Common myeloid progenitor, CD34-positive (primary cell): ENCODE measurements around the gene BNC2.

Source experiments
- CTCF ChIA-PET: fragments of 350-600 bp; sonication (Branson Sonifier 250); formaldehyde crosslinking; loops from one replicate; lab custom pipeline; 2021; ENCODE audit warnings: antibody characterized with exemption; lab: Charles Lee
- POLR2A ChIA-PET: fragments of 350-600 bp; sonication (Branson Sonifier 250); formaldehyde crosslinking; loops from one replicate; lab custom pipeline; 2021; ENCODE audit warnings: antibody characterized with exemption; lab: Charles Lee
- DNase-seq, 3 donors: peaks; one replicate each; pipeline versions ENCODE4 v3.0.0 to v3.0.0-alpha.2; 2013
- H3K27ac ChIP-seq, 2 experiments: 1 replicate in 1 of 2; 2 replicates in 1 of 2; pipeline ENCODE4 v1.7.0; 2013; ENCODE audit warnings: inconsistent platforms in 2 of 2, low read length in 2 of 2, mild to moderate bottlenecking in 2 of 2, low read depth in 1 of 2, moderate library complexity in 1 of 2; ENCODE audit not compliant: severe bottlenecking in 2 of 2, insufficient read depth in 1 of 2, poor library complexity in 1 of 2
- H3K27me3 ChIP-seq, 5 experiments: replicated peaks in 2 of 5; 1 replicate in 3 of 5; 2 replicates in 2 of 5; pipeline versions ENCODE4 v1.6.1 to v1.7.0; 2013; ENCODE audit warnings: low read length in 4 of 5, mild to moderate bottlenecking in 2 of 5, moderate library complexity in 2 of 5, inconsistent platforms in 1 of 5; ENCODE audit not compliant: insufficient read depth in 5 of 5, control insufficient read depth in 4 of 5
- H3K36me3 ChIP-seq, 4 experiments: 1 replicate in 2 of 4; 2 replicates in 2 of 4; pipeline versions ENCODE4 v1.6.1 to v1.7.0; 2013; ENCODE audit warnings: low read length in 3 of 4, control low read depth in 1 of 4, mild to moderate bottlenecking in 1 of 4; ENCODE audit not compliant: control insufficient read depth in 4 of 4, insufficient read depth in 4 of 4
- H3K4me1 ChIP-seq, 4 experiments: 1 replicate in 3 of 4; 2 replicates in 1 of 4; pipeline versions ENCODE4 v1.6.1 to v1.7.1; 2013; ENCODE audit warnings: low read length in 3 of 4, mild to moderate bottlenecking in 3 of 4, control low read depth in 1 of 4, inconsistent platforms in 1 of 4, moderate library complexity in 1 of 4; ENCODE audit not compliant: control insufficient read depth in 4 of 4, insufficient read depth in 4 of 4; ENCODE audit errors: control extremely low read depth in 1 of 4
- H3K4me3 ChIP-seq, 7 experiments: 1 replicate in 4 of 7; 2 replicates in 3 of 7; pipeline versions ENCODE4 v1.5.1 to v1.7.0; 2013; ENCODE audit warnings: mild to moderate bottlenecking in 7 of 7, low read length in 6 of 7, moderate library complexity in 6 of 7, inconsistent platforms in 2 of 7, low read depth in 2 of 7, control low read depth in 1 of 7; ENCODE audit not compliant: insufficient read depth in 4 of 7, control insufficient read depth in 1 of 7; ENCODE audit errors: extremely low read depth in 1 of 7
- H3K9me3 ChIP-seq, 5 experiments: 1 replicate in 4 of 5; 2 replicates in 1 of 5; pipeline versions ENCODE4 v1.6.1 to v1.7.1; 2013; ENCODE audit warnings: low read length in 4 of 5, mild to moderate bottlenecking in 2 of 5, inconsistent platforms in 1 of 5, low read depth in 1 of 5, moderate library complexity in 1 of 5; ENCODE audit not compliant: control insufficient read depth in 4 of 5, insufficient read depth in 2 of 5; ENCODE audit errors: control extremely low read depth in 1 of 5
- WGBS: methylation state at CpG from one replicate; pipeline ENCODE4 v1.1.5; 2013; ENCODE audit not compliant: insufficient coverage; 5-methylcytosine and 5-hydroxymethylcytosine counted together

Gene BNC2

DNA sequence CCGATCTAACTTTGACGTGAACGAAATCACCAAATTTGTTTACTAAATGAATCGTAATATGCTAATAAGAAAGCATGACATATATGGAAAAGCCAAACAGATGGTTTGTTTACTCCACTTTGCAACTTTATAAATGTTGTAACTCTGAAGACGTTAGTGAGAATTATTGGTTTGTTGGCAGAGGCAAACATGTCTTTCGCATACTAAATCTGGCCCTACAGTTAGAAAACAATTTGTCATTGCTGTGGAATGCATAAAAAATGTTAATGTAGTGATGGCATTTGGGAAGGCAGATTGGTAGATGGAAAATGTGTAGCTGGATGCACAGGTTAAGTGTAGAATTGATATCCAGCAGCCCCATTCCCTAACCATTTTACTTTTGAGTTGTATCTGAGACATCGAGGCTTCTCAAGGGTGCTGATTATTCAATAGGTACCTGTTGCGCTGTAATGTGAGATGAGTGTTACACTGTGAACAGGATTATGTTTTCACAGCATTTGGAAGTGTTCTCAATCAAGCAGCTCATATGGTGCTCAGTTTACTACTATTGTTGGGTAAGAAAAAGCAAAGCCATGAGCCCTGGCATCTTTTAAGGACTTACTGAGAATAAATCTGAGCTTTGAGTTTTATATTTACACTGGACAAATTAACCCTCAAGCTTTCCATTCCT is 444.8 kb downstream of the BNC2 start:
- CTCF ChIA-PET, result no interaction called here
- H3K9me3 ChIP-seq, result no peaks in the 10 kb centered on the region
- peaks cover 0 to 3% (median 0%) of the 10 kb centered on the region in 5 experiments for H3K27me3 ChIP-seq
- no peak overlapping the region for H3K27ac ChIP-seq
- 96% methylated on average over 2 of the region's 8 CpGs for WGBS
- no peaks in the 10 kb centered on the region for H3K36me3 ChIP-seq
- POLR2A ChIA-PET, result no interaction called here
- DNase-seq, result no peak
- no peak overlapping the region for H3K4me3 ChIP-seq
- H3K4me1 ChIP-seq, result no peaks in the 10 kb centered on the region

DNA sequence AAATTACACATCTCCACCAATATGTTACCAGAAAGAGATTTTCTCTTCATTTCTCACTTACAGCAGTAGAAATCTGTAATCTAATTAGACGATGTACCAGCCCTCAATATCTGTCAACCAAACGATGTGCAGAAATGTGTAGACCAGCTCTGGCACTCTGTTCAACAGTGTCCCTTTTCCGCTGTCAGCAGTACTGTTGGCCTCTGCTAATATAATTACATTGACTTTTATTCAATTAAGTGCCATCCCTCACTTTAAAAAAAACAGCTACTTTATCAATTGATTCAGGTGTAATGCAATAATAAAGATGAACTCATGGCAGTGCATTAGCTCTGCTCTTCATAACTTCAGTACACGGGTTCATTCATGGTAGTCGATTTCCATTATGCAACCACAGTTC is 448.4 kb downstream of the BNC2 start:
- no peak for DNase-seq
- Histone ChIP-seq H3K36me3 (no peaks in the 10 kb centered on the region), H3K9me3 (no peaks in the 10 kb centered on the region), H3K4me3 (no peak overlapping the region), H3K4me1 (no peaks in the 10 kb centered on the region), H3K27ac (no peak overlapping the region), H3K27me3 (peaks cover 0 to 3% (median 0%) of the 10 kb centered on the region in 5 experiments)
- ChIA-PET POLR2A (no interaction called here), CTCF (no interaction called here)
- WGBS, result 95% methylated on average over 4 of the region's 5 CpGs

DNA sequence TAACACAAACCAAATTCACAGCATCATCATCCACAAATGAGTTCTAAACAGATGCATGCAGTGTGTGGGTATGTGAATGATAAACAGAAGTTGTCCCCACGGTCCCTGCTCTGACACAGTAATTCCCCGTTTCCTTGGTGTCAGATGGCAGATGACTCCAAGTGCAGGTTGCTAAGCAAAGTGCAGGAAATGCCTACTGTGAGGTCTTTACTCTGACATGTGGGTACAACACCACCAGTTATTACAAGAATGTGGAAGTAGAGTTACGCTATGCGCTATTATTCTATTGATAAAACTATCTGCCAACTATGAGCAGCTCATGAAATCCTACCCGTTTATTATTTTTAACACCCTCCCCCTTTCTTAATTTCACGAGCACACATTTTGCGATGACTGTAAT is 448.9 kb downstream of the BNC2 start:
- WGBS, result 92% methylated on average over 6 of the region's 7 CpGs
- Histone ChIP-seq H3K9me3 (no peaks in the 10 kb centered on the region), H3K27ac (no peak overlapping the region), H3K4me3 (no peak overlapping the region), H3K4me1 (no peaks in the 10 kb centered on the region), H3K36me3 (no peaks in the 10 kb centered on the region), H3K27me3 (peaks cover 0 to 3% (median 0%) of the 10 kb centered on the region in 5 experiments)
- POLR2A ChIA-PET, result no interaction called here
- CTCF ChIA-PET, result no interaction called here
- no peak for DNase-seq

DNA sequence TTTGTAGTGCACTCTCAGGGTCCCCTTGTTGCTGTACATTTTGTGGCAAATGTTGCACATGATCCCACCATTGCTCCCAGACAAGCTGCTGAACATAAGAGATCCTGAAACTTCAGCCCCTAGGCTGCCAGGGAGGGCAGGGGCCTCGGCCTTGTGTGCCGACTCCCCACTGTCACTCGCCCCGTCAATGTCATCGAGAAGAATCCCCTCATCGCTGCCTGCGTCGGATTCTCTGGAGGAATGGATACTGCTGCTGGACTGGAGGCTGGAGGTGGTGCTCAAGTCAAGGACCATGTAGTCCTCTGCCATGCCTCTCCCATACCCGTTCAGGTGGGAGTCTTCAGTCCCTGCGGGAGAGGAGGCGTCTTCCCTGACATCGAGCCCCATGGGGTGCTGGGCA is 451.3 kb downstream of the BNC2 start:
- no peak overlapping the region for H3K27ac ChIP-seq
- CTCF ChIA-PET, result no interaction called here
- POLR2A ChIA-PET, result no interaction called here
- no peaks in the 10 kb centered on the region for H3K9me3 ChIP-seq
- no peaks in the 10 kb centered on the region for H3K4me1 ChIP-seq
- H3K36me3 ChIP-seq, result no peaks in the 10 kb centered on the region
- no peak overlapping the region for H3K4me3 ChIP-seq
- no peak for DNase-seq
- WGBS, result 92% methylated on average over 12 of the region's 12 CpGs
- peaks cover 0 to 3% (median 0%) of the 10 kb centered on the region in 5 experiments for H3K27me3 ChIP-seq

DNA sequence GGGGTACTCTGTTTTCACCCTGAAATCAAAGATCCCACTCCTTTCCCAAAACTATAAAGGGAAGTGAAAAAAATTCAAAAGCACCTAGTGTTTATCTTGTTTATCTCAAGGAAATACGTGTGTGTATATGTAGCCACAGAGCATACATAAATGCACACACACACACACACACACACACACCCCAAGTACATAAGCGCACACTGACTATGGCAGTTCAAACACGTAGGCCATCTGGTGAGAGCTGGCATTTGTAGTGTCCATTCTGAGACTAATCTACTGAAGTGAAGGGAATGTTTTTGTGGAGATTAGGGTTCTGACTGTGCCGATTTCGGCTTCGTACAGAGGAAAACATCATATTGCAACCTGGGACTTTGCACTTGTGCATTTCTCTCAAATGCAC is 451.7 kb downstream of the BNC2 start:
- Histone ChIP-seq H3K27me3 (peaks cover 0 to 4% (median 0%) of the 10 kb centered on the region in 5 experiments), H3K4me1 (no peaks in the 10 kb centered on the region), H3K27ac (no peak overlapping the region), H3K36me3 (no peaks in the 10 kb centered on the region), H3K9me3 (no peaks in the 10 kb centered on the region), H3K4me3 (no peak overlapping the region)
- POLR2A ChIA-PET, result no interaction called here
- no peak for DNase-seq
- 100% methylated on average over 2 of the region's 6 CpGs for WGBS
- CTCF ChIA-PET, result no interaction called here

DNA sequence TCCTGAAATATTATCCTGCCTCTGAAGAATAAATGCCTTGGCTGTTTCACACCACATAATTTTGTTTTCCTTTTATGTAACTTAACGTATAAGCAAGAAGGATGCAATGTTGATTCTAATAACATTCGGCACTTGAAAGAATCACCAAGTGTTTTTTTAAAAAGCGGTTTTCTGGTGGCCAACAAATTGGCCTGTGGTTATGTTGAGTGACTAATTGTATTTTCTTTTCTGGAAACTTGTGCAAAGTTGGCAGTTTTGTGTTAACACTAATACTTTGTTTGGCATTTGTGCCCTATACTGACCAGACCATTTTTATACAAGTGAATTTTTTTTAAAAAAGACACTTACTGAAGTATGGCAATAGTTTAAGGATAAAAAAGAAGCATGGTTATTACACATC is 452.7 kb downstream of the BNC2 start:
- ChIA-PET CTCF (no interaction called here), POLR2A (no interaction called here)
- Histone ChIP-seq H3K27me3 (peaks cover 0 to 4% (median 0%) of the 10 kb centered on the region in 5 experiments), H3K4me3 (no peak overlapping the region), H3K9me3 (no peaks in the 10 kb centered on the region), H3K4me1 (no peaks in the 10 kb centered on the region), H3K27ac (no peak overlapping the region), H3K36me3 (no peaks in the 10 kb centered on the region)
- 93% methylated on average over 2 of the region's 3 CpGs for WGBS
- no peak for DNase-seq

DNA sequence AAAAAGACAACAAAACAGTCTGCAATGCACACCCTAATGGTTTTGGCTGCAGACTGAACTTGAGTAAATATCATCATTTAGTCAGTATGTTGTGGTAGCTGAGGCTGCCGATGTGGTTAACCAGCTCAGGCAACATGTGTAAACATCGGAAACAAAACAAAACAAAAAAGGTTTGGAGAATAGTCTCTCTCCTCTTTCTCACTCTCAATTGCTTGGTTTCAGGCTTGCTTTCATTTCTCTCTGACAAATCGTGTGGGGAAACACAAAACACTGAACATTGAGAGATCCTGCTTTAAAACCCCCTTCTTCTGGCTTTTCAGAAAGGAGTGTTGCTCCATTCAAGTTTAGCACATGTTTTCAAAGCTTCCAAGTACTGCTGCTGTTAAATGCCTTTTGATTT is 453.3 kb downstream of the BNC2 start:
- CTCF ChIA-PET, result no interaction called here
- H3K4me1 ChIP-seq, result no peaks in the 10 kb centered on the region
- no peaks in the 10 kb centered on the region for H3K36me3 ChIP-seq
- no peaks in the 10 kb centered on the region for H3K9me3 ChIP-seq
- H3K4me3 ChIP-seq, result no peak overlapping the region
- no peak for DNase-seq
- peaks cover 0 to 6% (median 0%) of the 10 kb centered on the region in 5 experiments for H3K27me3 ChIP-seq
- H3K27ac ChIP-seq, result no peak overlapping the region
- POLR2A ChIA-PET, result no interaction called here
- 100% methylated on average over 1 of the region's 3 CpGs for WGBS
